ENCODE results near the gene APOH.

The APOH gene

DNA sequence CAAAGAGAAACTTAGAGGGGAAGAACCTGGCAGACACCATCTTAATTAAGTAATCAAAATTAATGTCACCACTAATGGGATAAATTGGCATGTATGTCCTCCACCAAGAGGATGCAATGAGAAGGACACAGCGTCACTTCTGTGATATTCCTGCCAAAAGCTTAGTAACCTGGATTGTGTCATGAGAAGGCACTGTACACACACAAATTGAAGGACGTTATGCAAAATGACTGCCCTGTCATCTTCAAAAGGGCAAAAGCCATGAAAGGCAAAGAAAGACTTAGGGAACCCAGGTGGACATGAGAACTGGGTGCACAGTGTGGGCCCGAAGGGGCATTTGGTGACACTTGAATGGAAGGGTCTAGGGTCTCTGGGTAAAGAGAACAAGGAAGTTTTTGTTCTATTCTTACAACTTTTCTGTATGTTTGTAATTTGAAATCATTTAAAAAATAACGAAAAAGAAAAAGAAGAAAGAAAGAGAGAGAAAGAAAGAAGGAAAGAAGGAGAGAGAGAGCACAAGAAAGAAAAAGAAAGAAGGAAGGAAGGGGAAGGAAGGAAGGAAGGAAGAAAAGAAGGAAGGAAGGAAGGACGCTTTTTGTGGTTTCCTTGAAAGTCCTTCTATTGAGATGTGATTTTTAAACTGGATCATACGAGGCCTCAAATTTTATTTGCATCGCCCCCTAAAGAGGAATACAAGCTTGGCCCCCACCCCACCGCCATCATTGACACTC, 4.0 kb upstream of the APOH start:
- no peak for DNase-seq

DNA sequence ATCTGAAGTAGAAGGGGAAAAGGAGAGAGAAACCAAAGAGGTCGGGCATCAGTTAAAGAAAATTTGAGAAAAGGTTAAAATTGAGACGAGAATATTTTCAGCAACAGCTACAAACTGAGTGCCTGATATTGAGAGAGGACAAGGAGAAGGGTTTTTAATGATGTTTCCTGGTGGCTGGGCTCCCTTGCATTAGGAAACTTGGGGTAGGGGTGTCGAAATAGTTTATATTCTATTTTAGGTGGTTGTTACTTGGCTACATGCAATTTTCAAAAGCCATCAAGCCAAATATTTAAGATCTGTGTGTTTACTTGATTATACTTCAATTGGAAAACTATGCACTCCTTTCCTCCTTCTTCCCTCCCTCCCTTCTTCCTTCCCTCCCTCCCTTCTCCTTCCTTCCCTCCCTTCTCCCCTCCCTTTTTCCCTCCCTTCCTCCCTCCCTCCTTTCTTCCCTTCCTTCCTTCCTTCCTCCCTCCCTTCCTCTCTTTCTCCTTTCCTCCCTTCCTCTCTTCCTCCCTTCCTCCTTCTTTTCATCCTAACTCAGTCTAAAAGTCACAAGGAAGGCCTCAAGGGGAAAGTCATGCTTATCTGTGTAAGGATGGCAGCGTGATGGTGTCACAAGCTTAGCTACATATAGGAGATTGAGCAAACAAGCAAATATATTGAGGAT, 1.8 kb upstream of the APOH start:
- DNase-seq: no peak

- DNase-seq: no peak
Observed at GRCh38 chr17:66229783-66230538, 746 bp upstream of the APOH start.

GRCh38 chr17:66227212-66228045, 1.8 kb downstream of the APOH start:
- no peak for DNase-seq

DNA sequence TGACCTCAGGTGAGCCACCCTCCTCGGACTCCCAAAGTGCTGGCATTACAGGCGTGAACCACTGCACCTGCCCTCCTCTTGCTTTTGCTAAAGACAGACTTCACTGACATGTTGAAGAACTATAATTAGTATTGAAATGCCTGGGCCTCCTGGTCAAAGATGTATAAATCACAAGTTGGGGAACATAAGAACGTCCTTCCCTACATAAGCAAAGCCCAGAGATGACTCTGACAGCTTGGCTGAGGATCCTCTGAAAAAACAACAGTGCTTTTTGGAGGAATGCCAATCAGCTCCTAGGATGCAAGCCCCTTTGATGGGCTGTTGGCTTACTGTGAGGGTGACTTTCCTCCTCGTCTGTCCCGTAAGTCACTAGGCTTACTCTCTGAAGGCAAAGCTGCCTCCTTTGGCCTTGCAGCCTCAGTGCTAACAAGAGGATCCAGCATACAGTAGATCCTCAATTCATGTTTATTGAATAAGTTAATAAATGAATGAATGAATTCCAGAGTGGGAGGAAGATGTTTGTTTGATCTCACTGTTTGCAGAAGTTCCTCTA, 6.3 kb downstream of the APOH start:
- DNase-seq: no peak

DNA sequence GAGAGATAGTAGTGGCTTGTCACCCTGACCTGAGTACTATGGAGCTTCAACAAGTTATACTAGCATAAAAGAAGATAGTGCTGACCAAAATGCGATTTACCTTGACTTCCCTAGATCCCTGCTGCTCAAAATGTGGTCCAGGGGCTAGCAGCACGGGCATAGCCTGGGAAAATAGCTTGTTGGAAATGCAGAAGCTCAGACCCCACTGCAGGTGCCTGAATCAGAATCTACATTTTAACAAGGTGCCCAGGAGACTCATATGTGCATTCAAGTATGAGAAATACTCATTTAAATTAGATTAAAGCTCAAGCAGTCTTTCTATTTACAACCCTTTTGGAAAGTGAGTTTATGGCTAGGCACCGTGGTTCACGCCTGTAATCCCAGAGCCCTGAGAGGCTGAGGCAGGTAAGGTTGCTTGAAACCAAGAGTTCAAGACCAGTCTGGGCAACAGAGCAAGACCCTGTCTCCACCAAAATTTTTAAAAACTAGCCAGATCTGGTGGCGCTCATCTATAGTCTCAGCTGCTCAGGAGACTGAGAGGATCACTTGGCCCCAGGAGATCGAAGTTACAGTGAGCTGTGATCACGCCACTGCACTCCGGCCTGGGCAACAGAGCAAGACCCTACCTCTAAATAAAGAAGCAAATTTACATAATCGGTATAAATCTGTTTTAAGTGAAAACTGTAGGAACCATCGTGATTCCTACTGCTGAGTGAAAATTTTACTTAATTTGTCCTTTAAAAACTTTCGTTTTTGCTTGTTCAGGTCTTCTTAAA, 7.3 kb downstream of the APOH start:
- no peak for DNase-seq

GRCh38 chr17:66221343-66221742, 7.9 kb downstream of the APOH start:
- DNase-seq: no peak

DNA sequence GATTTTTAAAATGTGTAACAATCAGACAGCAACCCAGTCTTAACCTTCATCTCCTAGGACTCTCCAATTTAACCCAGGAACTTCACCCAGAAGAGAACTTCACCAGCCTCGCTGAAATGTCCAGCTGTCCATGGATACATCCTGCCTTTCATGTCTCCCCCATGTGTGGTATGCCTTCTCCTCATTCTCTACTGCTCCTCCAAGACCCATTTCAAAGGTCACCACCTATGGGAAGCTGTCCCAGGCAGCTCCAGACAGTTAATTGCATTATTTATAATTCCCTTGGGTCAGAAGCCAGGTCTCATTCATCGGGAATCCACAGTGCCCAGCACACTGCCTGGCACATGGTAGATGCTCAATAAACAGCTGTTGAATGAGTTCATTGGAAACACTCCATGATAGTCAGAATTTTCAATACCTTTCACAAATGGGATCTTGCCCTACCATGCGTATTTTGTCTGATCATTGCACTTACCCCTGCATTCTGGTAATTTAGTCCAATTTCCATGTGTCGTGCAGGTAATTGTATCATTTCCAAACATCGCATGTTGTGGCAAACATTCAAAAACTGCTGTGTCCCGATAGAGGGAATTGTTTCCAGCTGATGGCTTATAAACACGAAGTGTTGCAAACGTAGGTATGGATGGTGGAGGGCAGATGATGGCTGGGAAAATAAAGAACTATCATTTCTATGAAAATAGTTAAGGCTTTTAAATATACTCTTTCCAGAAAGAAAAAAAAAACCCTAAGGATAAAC, 9.0 kb downstream of the APOH start:
- DNase-seq: no peak

DNA sequence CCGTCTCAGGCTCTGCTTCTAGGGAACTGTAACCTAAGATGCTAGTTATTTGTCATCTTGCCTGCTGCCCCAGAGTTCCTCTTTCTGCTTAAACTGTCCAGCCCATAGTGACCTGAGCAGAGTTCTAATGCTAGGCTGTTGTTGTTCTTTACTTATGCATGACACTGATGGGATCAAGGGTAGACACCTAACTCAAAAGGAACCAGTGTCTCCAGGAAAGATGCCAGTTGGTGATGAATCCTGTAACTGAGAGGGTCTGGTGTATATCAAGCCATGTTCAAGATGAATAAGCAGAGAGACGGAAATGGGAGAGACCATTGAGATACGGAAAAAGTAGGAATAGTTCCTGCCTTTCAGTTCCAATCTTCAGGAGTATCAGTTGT, 13.7 kb downstream of the APOH start:
- DNase-seq: no peak

GRCh38 chr17:66214884-66215528, 14.2 kb downstream of the APOH start:
- DNase-seq: no peak

- no peak for DNase-seq
Observed at GRCh38 chr17:66211047-66211810, 18.0 kb downstream of the APOH start.

DNA sequence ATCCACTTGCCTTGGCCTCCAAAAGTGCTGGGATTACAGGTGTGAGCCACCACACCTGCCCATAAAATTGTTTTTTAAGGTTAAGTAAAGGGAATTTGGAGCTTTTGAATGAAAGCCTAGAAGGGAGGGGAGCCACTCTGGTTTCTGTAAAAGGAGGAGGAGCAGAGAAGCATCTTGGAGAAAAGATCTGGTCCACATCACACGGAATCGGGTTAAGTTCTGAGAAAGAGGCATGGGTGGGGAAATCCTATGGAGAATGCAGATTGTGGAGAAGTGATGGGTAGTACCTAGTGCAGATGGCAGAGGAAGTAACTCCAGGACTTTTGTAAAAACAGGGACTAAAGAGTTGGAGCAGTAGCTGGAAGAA, 19.0 kb downstream of the APOH start:
- no peak for DNase-seq

- no peak for DNase-seq
Observed at GRCh38 chr17:66207936-66208335, 21.3 kb downstream of the APOH start.

DNA sequence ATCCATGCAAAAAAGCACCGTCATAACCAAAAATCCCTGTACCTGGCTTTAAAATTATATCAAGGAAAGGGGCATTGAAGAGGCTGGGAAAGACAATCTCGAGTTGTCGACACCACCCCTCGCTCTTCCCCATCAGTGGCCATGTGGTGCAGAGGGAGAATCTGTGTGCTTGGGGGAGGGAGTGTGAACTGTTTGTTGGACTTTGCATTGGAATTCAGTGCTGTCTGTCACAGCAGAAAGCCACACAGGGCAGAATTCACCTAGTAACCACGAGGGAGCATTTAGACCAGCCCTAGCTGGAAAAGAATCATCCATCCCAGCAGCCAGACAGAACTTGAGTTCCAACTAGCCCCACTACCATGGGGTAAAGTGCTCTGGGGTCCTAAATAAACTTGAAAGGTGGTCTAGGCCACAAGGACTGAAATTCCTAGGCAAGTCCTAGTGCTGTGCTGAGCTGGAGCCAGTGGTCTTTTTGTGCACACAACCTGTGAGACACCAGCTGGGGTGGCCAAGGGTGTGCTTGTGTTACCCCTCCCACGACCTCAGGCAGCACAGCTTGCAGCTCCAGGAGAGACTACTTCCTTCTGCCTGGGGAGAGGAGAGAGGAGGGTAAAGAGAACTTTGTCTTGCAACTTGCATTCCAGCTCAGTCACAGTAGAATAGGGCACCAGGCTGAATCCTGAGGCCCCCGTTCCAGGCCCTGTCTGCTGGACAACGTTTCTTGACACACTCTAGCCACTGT, 25.8 kb downstream of the APOH start:
- DNase-seq: no peak

DNA sequence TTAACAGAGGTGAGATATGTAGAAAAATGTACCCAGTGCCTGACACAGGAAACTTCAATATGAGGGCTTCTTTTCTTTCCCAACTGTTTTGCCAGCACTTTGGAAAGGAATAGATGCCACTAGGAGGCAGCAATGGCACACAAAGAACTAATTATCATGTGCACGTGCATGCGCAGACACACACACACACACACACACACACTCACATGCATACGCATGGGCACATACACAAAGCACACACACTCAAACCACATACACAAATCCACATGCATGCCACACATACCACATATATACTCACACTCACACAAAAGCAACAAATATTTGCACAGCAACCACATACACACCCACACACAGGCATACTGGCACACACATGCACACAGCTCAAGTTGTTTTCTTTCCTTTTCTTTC, 28.5 kb downstream of the APOH start:
- DNase-seq: peak; percentile 36

- no peak for DNase-seq
Observed at GRCh38 chr17:66198242-66198641, 31.0 kb downstream of the APOH start.

- no peak for DNase-seq
Observed at GRCh38 chr17:66192378-66192687, 36.9 kb downstream of the APOH start.

DNA sequence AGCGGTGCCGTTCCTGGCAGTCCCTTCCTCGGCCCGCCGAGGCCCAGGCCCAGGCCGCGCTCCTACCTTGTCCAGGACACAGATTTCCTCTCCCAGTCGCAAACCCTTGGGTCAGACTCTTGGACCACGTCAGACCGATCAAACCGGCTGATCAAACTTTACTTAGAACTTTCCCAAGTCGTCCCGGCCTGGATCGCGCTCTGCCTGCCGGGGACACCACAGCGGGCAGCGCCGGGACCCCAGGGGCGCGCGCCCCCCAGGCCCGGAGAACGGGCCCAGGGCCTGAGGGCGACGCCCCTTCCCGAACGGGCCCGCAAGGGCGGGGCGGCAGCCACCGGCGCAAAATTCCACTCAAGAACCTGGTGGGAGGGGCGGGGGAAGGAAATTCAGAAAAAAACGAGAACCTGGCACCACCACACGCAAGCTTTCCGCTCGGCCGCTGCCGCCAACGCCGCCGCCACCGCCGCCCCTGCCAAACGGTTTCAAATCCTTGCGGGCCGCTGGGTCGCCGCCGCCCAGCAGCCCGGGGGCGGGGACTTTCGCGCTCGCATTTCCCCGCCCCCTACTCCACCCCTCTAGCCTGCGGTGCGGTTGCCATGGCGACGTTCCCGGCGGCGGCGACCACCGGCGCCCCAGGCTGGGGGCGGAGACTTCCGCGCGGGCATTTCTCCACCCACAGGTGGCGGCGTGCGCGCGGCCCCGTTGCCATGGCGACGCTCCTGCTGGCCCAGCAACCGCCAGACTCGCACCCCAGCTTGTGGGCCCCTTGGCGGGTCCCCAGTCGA, 37.4 kb downstream of the APOH start, which contains the start of gene CEP112:
Gene CEP112 (minus strand): TSS at position 541 of the 785 bp plus-strand sequence.
- peak; percentile 85 for DNase-seq

All from activated T-cell treated with anti-CD3 and anti-CD28 coated beads for 4 hours (primary cell).